H1 (cell line): Measurements from ENCODE around the gene BRD1. TPM values are rescaled to one million over a fixed set of nuclear protein-coding genes. Genes with fewer than 3 reads are reported as not detected.

ENCODE experiments used
- BCL11A ChIP-seq, 2 experiments: IDR thresholded peaks; one replicate each; pipeline ENCODE4 v1.6.1; 2011; ENCODE audit warnings: low read depth in 2 of 2, low read length in 2 of 2, mild to moderate bottlenecking in 2 of 2
- RNF2 ChIP-seq: fragments of 200-900, 300-1000 bp; sonication (generic); IDR thresholded peaks from 2 replicates; pipeline ENCODE4 v1.7.1; 2016; ENCODE audit warnings: borderline replicate concordance, low read depth, mild to moderate bottlenecking, antibody characterized with exemption, low read length; ENCODE audit not compliant: poor library complexity, severe bottlenecking; ENCODE audit errors: missing control alignments
- TAF7 ChIP-seq: optimal IDR thresholded peaks from 2 replicates; pipeline ENCODE3; 2011; ENCODE audit warnings: low read depth, mild to moderate bottlenecking, inconsistent platforms, low read length, moderate library complexity, borderline replicate concordance
- TBP ChIP-seq: IDR thresholded peaks from 2 replicates; pipeline ENCODE4 v1.6.1; 2011; ENCODE audit warnings: low read depth, low read length, improper control_type of control experiment
- polyA plus RNA-seq, 7 experiments: library from polyadenylated mRNA; depleted of rRNA in 3 of 7; stranded (reverse) in 5 of 7; unstranded in 2 of 7; fragments of >200 nt in 5 of 7; fragments of 200-250 nt in 2 of 7; gene quantifications; 1 replicate in 5 of 7; 2 replicates in 1 of 7; 4 replicates in 1 of 7; pipeline versions ENCODE4 v1.2.1 to v1.2.3, GENCODE V29; 2011 to 2013; ENCODE audit warnings: missing spikeins in 2 of 7, mixed read lengths in 2 of 7
- total RNA-seq: library from RNA; stranded (reverse); fragmentation: NEBNext Ultra II Directional; extraction: Animal tissue kit (Norgen Biotek cat#: 25700); gene quantifications from 2 replicates; pipeline ENCODE4 v1.2.1, GENCODE V29; 2021

BRD1 gene
- total and polyA plus RNA-seq, 2 of the 8 experiments (the other 6 are each of a cell fraction or from before 2014, with no cell fraction given), result 6.8 to 34.0 TPM

DNA sequence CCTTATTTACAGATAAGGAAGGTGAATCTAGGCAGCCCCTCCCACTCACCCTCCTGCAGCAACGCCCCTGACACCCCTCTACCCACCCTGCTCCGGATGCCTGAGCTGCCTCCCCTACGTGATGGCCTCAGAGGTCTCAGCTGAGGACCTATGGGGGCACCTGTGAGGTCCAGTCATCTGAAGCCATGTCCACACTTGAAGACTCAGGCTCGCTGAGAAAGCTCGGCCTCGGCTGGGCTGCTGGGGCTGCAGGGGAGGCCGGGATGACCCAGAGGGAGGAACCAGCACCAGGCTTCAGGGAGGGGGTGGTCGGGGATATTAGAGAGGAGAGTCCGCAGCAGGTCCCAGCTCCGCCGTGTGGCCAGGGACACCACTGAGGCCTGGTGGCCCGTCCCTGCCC is 92.8 kb downstream of the BRD1 start (continued):
- TF ChIP-seq TBP, result no peak
- no peak for TF ChIP-seq RNF2
- TF ChIP-seq TAF7, result no peak
- TF ChIP-seq BCL11A (IDR thresholded peaks at IDR 0.05; ENCODE audit: low read depth in 2 of 2, low read length in 2 of 2), result no peak
